ENCODE data around the gene TCERG1L. TPM values are rescaled to one million over a fixed set of nuclear protein-coding genes. Genes with fewer than 3 reads are reported as not detected.

The TCERG1L gene
- total RNA-seq, 1 experiment from 2014 or later: 1.5 TPM

DNA sequence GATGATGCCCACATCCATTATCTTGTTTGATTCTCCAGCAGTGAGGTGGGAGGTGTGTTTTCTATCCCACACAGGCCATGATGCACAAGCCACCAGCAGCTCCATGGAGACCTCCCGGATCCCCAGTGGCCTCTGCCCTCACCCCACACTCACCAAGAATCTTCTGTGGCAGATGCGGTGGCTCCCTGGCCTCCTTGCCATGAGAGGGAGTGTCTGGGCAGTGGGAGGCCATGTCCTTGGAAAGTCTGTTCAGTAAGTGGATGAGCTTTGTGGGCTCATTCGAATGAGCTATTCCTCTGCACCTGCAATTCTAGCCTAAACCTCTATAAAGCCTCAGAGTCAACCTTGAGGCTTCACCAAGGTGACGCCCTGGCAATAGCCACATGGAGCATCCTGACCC is 243.8 kb downstream of the TCERG1L start (continued):
- no peak for TF ChIP-seq ELF4 (CRISPR knock-in tag; IDR thresholded peaks at IDR 0.05; ENCODE audit: low read depth)

GRCh38 chr10:131065673-131066305 is 245.7 kb downstream of the TCERG1L start:
- Mint-ChIP-seq H3K27me3 (ENCODE audit: low read depth) (no peaks in the 10 kb centered on the region; the same call in 1 of the 2 replicates), H3K27ac (no peak overlapping the region), H3K9me3 (peaks cover 50% of the 10 kb centered on the region), H3K36me3 (peaks cover 47% of the 10 kb centered on the region), H3K4me1 (peaks cover 17% of the 10 kb centered on the region), H3K4me3 (no peak overlapping the region)
- no peak; the same call in 1 of the 2 replicates for ATAC-seq
- ChIA-PET CTCF (no interaction called here), POLR2A (no interaction called here)
- DNase-seq (ENCODE audit: low spot score): no peak
- TF ChIP-seq, protein P1, sequence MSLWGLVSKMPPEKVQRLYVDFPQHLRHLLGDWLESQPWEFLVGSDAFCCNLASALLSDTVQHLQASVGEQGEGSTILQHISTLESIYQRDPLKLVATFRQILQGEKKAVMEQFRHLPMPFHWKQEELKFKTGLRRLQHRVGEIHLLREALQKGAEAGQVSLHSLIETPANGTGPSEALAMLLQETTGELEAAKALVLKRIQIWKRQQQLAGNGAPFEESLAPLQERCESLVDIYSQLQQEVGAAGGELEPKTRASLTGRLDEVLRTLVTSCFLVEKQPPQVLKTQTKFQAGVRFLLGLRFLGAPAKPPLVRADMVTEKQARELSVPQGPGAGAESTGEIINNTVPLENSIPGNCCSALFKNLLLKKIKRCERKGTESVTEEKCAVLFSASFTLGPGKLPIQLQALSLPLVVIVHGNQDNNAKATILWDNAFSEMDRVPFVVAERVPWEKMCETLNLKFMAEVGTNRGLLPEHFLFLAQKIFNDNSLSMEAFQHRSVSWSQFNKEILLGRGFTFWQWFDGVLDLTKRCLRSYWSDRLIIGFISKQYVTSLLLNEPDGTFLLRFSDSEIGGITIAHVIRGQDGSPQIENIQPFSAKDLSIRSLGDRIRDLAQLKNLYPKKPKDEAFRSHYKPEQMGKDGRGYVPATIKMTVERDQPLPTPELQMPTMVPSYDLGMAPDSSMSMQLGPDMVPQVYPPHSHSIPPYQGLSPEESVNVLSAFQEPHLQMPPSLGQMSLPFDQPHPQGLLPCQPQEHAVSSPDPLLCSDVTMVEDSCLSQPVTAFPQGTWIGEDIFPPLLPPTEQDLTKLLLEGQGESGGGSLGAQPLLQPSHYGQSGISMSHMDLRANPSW (CRISPR knock-in tag; conservative IDR thresholded peaks at IDR 0.05; ENCODE audit: low read depth): no peak
- TF ChIP-seq AFF4 (CRISPR knock-in tag; IDR thresholded peaks at IDR 0.05; ENCODE audit: borderline replicate concordance) (no peak), ZNF423 (CRISPR knock-in tag; IDR thresholded peaks at IDR 0.05) (0 out of 2 replicates have a peak, but pooled peaks have one; percentile 18)

DNA sequence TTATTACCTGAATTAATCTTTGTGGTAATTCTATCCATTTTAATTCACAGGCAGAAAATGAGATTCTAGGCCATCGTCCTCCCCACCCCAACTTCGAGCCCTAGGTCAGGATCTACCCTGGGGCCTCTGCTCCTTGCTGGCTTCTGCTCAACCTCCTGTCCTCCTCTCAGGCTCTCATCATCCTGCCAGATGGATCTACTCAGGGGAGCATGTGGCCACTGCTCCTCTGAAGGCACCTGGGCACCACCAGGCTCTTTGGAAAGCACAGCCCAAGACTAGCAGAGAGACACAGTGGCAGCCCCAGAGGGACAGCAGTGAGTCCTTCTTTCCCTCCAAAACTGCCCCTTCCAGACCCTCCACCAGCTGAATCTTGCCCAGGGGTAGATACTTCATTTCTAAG is 248.2 kb downstream of the TCERG1L start:
- DNase-seq (ENCODE audit: low spot score) (no peak), ATAC-seq (no peak)
- TF ChIP-seq, protein P2, sequence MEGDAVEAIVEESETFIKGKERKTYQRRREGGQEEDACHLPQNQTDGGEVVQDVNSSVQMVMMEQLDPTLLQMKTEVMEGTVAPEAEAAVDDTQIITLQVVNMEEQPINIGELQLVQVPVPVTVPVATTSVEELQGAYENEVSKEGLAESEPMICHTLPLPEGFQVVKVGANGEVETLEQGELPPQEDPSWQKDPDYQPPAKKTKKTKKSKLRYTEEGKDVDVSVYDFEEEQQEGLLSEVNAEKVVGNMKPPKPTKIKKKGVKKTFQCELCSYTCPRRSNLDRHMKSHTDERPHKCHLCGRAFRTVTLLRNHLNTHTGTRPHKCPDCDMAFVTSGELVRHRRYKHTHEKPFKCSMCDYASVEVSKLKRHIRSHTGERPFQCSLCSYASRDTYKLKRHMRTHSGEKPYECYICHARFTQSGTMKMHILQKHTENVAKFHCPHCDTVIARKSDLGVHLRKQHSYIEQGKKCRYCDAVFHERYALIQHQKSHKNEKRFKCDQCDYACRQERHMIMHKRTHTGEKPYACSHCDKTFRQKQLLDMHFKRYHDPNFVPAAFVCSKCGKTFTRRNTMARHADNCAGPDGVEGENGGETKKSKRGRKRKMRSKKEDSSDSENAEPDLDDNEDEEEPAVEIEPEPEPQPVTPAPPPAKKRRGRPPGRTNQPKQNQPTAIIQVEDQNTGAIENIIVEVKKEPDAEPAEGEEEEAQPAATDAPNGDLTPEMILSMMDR (IDR thresholded peaks at IDR 0.05): no peak
- TF ChIP-seq TEAD4 (CRISPR knock-in tag; IDR thresholded peaks at IDR 0.05) (no peak), MAX (CRISPR knock-in tag; IDR thresholded peaks at IDR 0.05) (no peak), MYBL2 (CRISPR knock-in tag; IDR thresholded peaks at IDR 0.05) (no peak), MLX (CRISPR knock-in tag; IDR thresholded peaks at IDR 0.05) (no peak), SMAD4 (CRISPR knock-in tag; IDR thresholded peaks at IDR 0.05) (no peak), CREM (CRISPR knock-in tag; IDR thresholded peaks at IDR 0.05) (no peak), NFYB (CRISPR knock-in tag; conservative IDR thresholded peaks at IDR 0.05; ENCODE audit: low read depth) (no peak), PREB (CRISPR knock-in tag; IDR thresholded peaks at IDR 0.05; ENCODE audit: borderline replicate concordance) (no peak)
- TF ChIP-seq, protein P3, sequence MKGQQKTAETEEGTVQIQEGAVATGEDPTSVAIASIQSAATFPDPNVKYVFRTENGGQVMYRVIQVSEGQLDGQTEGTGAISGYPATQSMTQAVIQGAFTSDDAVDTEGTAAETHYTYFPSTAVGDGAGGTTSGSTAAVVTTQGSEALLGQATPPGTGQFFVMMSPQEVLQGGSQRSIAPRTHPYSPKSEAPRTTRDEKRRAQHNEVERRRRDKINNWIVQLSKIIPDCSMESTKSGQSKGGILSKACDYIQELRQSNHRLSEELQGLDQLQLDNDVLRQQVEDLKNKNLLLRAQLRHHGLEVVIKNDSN (CRISPR knock-in tag; IDR thresholded peaks at IDR 0.05): no peak
- TF ChIP-seq, protein P4, sequence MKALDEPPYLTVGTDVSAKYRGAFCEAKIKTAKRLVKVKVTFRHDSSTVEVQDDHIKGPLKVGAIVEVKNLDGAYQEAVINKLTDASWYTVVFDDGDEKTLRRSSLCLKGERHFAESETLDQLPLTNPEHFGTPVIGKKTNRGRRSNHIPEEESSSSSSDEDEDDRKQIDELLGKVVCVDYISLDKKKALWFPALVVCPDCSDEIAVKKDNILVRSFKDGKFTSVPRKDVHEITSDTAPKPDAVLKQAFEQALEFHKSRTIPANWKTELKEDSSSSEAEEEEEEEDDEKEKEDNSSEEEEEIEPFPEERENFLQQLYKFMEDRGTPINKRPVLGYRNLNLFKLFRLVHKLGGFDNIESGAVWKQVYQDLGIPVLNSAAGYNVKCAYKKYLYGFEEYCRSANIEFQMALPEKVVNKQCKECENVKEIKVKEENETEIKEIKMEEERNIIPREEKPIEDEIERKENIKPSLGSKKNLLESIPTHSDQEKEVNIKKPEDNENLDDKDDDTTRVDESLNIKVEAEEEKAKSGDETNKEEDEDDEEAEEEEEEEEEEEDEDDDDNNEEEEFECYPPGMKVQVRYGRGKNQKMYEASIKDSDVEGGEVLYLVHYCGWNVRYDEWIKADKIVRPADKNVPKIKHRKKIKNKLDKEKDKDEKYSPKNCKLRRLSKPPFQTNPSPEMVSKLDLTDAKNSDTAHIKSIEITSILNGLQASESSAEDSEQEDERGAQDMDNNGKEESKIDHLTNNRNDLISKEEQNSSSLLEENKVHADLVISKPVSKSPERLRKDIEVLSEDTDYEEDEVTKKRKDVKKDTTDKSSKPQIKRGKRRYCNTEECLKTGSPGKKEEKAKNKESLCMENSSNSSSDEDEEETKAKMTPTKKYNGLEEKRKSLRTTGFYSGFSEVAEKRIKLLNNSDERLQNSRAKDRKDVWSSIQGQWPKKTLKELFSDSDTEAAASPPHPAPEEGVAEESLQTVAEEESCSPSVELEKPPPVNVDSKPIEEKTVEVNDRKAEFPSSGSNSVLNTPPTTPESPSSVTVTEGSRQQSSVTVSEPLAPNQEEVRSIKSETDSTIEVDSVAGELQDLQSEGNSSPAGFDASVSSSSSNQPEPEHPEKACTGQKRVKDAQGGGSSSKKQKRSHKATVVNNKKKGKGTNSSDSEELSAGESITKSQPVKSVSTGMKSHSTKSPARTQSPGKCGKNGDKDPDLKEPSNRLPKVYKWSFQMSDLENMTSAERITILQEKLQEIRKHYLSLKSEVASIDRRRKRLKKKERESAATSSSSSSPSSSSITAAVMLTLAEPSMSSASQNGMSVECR (CRISPR knock-in tag; IDR thresholded peaks at IDR 0.05; ENCODE audit: borderline replicate concordance): no peak
- Mint-ChIP-seq H3K4me3 (no peak overlapping the region), H3K9me3 (peaks cover 58% of the 10 kb centered on the region), H3K27me3 (ENCODE audit: low read depth) (no peaks in the 10 kb centered on the region; the same call in 1 of the 2 replicates), H3K27ac (no peak overlapping the region), H3K4me1 (peaks cover 14% of the 10 kb centered on the region), H3K36me3 (peaks cover 51% of the 10 kb centered on the region)
- CTCF ChIA-PET: no interaction called here
- POLR2A ChIA-PET: no interaction called here

Measured in WTC11 (cell line).